CD1c-positive myeloid dendritic cell (primary cell): ENCODE measurements around the gene TTPAL.
"Not testable (repeated sequence)": the region's sequence is repeated elsewhere in the genome, so short reads cannot be mapped to it uniquely, and the experiment has no call there.

Experiments
- DNase-seq: peaks from one replicate; pipeline ENCODE4 v3.0.0-alpha.2; 2016; ENCODE audit errors: extremely low spot score

Gene TTPAL

DNA sequence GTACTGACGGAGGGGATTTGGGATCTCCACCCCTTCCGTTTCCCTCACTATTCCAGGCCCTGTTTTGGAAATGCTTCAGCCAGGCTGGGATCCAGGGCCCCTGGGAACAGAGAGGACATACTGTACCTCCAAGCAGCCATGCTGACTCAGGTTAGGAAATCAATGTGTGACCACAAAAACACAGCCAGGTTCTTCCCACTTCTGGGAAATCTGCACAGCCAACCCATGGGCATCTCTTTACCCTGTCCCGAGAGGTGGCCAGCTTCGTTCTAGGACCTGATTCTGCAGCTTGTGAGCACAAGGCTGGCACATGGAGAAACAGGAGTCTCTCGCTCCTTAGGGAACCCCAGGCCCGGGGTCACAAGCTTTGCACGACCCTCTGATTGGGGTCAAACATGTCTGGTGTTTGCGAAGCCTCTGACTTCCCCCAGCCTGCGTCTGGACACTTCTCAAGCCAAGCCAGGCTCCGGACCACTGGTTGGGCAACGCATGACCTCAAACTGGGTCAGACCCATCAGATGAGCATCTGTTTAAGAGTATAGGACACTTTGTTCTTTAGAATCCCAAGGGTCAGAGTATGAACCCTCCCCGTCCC is 8.3 kb upstream of the TTPAL start:
- no peak for DNase-seq

DNA sequence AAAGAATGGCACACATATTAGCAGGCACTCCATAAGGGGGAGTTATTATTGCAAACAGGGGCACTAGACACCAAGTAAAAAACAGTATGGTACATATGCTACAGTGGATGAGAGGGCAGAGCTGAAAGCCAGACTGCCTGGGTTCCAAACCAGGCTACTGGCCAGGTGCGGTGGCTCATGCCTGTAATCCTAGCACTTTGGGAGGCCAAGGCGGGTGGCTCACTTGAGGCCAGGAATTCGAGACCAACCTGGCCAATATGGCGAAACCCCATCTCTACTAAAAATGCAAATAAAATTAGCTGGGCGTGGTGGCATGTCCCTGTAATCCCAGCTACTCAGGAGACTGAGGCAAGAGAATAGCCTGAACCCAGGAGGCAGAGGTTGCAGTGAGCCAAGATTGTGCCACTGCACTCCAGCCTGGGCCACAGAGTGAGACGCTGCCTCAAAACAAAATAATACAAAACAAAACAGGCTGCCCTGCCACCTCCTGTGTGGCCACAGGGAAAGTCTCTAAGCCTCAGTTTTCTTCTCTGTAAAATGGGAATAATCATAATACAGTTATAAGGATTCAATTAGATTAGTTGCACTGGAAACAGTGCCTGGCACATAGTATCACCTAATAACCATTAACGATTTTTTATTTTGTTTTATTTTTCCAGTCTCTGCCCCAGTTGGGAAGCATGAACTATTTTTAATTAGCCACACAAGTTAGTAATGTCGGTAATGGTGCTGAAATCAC is 7.5 kb upstream of the TTPAL start:
- DNase-seq = no peak

DNA sequence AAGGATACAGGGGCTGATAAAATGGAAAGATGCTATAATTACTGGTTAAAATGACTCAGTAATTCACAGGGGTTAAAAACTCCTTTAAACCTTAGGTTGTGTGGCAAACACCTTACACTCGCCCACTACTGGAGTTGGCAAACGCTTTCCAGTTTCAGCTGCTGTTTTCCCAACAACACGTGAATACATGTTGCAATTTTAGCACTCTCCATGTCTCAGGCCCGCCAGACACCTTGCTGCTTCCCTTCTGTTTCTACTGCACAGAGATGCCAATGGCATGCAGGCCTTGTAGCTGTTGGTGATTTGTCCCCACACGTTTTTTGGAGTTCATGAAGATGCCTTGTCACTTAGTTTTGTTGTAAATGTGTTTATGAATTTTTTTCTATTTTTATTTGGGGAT is 5.3 kb upstream of the TTPAL start:
- DNase-seq = no peak

DNA sequence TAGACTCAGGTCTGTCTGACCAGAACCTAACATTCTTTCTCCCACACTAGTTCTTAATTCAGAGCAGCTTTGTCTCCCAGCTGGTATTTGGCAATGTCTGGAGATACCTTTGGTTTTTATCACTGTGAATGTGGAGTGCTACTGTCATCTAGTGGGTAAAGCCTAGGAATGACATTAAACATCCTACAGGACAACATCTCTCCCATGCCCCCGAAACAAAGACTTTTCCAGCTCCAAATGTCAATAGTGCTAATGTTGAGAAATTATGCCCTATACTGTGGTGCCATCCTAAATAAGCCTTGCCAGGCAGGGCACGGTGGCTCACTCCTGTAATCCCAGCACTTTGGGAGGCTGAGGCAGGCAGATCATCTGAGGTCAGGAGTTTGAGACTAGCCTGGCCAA is 4.2 kb upstream of the TTPAL start:
- DNase-seq = no peak

GRCh38 chr20:44472283-44472682 is 3.4 kb upstream of the TTPAL start:
- DNase-seq = not testable (repeated sequence)

GRCh38 chr20:44475372-44475693 is 341 bp upstream of the TTPAL start:
- no peak for DNase-seq

- DNase-seq = no peak
Measured at GRCh38 chr20:44477151-44477550, 1.5 kb downstream of the TTPAL start.

DNA sequence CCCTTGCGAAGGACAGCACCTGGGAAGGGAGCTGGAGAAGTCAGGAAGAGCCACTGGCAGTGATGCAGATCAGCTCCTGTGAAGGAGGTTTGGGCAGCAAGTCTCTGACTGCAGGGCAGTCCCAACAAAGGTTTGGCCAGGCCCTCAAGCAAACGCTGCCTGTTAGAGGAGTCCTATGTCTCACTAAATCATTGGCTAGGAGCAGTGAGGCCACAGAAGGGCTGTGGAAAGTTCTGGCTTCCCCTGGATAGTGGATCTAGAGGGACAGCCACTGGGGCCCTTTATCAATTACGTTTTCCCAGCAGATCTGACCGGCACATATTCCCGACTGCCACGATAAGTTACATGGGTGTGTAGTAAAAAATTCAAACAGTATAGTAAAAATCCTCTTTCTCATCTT is 2.5 kb downstream of the TTPAL start:
- no peak for DNase-seq

DNA sequence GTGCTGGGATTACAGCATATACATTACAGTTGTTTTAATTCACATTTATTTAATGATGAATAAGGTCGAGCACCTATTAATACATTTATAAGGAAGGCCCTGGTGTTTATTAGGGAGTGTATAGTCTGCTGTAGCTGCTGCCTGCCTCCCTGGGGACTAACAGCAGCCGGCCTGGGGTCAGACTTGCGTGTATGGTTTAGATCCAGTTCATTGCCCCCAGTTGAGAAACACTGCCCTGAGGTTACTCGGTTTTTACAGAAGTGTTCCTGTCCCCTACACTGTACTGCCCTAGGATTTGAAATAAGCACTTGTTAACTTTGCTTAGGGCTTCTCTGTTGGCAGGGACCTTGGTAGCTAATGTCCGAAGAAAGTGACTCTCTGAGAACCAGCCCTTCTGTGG is 4.0 kb downstream of the TTPAL start:
- DNase-seq = no peak

DNA sequence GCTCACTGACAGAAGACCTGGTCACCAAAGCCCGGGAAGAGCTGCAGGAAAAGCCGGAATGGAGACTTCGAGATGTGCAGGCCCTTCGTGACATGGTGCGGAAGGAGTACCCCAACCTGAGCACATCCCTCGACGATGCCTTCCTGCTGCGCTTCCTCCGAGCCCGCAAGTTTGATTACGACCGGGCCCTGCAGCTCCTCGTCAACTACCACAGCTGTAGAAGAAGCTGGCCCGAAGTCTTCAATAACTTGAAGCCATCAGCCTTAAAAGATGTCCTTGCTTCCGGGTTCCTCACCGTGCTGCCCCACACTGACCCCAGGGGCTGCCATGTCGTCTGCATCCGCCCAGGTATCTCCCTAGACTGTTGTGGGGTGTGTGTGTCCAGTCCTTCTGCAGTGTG is 4.4 kb downstream of the TTPAL start:
- no peak for DNase-seq

DNA sequence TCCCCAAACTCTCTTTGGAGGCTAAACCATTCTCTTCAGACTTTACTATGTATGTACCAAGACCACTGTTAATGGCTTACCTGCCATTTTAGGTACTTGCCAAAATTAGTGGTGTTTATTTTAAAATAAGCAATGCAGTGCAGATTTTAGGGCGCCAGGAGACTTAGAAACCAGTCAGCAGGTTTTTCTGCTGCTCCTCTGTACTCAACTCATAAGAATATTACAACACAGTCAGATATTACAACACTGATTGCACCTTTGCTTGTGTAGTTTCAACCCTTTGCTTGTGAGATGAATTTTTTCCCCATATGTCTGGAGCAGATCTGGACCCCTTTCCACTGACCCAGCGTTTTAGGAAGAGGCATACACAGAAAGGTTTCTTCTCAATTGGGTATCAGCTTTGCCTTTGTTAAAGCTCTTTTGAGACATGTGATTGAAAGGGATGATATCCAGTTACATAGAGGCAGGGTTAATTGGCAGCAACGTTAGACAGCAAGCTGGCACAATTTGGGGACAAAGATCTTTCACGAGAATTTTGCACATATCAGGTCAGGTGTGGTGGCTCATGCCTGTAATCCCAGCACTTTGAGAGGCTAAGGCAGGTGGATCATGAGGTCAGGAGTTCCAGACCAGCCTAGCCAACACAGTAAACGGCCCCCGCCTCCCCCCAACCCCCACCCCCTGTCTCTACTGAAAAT is 6.2 kb downstream of the TTPAL start:
- no peak for DNase-seq

DNA sequence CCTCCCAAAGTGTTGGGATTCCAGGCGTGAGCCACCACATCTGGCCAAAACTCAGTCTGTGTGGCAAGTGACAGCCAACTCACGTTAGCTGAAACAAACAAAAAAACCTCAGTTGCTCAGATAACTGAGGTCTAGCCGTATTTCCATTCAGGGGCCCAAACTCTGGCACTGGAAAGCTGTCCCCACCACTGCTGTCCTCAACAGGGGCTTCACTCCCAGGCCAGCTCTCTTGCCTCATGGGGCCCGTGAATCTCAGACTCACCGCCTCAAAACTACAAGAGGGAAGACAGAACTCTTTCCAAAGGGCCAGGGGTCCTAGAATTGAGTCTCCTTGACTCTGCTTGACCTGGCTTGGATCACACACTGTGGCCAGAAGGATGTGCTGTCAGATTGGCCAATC is 7.4 kb downstream of the TTPAL start:
- no peak for DNase-seq

DNA sequence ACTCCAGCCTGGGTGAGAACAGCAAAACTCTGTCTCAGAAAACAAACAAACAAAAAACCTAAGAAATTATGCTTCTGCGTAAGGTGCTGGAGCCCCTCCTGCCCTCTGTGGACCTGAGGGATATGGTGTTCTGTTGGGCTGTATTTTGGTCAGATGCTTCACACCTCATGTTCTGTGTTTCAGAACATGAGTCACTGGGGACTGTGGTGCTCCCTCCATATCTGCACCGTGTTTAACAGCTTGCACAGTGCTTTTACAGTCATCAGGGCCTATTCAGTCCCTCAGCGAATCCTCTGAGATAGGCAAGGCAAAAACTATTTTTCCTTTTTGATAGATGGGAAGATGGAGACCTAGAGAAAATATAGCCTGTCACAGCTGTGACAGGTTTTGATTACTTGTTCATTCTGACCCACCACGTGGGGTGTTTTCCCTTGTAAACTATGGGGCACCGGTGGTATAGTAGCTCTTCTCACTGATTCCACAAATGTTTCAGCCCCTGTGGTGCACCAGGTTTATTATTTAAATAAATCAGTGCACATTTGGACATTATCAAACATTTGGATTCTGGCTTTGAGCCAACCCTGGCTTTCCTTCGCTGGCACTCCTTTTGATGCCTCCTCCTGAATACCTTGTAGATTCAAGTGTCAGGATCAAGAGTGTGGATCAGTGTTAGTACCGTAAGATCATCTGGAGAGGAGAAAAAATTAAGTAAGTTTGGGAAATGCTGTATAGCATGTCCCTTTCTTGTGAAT is 9.6 kb downstream of the TTPAL start:
- DNase-seq = no peak

- DNase-seq = no peak
Measured at GRCh38 chr20:44485830-44486198, 10.1 kb downstream of the TTPAL start.

GRCh38 chr20:44488551-44488950 is 12.9 kb downstream of the TTPAL start:
- no peak for DNase-seq

DNA sequence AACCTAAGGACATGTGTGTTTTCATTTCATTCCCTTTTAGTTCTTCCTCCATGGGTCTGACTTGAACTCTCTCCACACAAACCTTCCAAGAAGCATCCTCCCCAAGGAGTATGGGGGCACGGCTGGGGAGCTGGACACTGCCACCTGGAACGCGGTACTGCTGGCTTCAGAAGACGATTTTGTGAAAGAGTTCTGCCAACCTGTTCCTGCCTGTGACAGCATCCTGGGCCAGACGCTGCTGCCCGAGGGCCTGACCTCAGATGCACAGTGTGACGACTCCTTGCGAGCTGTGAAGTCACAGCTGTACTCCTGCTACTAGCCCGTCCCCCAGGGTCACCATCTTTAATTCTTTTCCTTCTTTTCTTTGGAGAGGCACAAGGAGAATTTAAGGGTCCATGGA is 13.5 kb downstream of the TTPAL start:
- DNase-seq = no peak

DNA sequence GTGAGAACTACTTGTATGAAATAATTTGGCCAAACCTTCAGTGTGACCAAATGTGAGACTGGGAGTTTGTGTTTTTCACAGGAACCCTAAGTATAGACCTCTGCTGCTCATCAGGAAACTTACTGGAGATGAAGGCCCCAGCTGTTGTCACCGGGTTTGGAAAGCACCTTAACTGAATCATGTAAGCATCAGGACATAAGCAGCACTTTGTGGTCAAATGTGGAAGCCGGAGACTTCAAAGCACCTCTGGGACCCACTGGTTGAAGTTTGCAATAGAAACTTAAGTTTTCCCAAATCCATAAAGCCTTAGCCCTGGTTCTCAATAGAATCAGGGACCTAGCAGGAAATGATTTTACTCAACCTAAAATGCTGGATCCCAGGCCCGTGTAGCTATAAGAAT is 14.3 kb downstream of the TTPAL start:
- no peak for DNase-seq

DNA sequence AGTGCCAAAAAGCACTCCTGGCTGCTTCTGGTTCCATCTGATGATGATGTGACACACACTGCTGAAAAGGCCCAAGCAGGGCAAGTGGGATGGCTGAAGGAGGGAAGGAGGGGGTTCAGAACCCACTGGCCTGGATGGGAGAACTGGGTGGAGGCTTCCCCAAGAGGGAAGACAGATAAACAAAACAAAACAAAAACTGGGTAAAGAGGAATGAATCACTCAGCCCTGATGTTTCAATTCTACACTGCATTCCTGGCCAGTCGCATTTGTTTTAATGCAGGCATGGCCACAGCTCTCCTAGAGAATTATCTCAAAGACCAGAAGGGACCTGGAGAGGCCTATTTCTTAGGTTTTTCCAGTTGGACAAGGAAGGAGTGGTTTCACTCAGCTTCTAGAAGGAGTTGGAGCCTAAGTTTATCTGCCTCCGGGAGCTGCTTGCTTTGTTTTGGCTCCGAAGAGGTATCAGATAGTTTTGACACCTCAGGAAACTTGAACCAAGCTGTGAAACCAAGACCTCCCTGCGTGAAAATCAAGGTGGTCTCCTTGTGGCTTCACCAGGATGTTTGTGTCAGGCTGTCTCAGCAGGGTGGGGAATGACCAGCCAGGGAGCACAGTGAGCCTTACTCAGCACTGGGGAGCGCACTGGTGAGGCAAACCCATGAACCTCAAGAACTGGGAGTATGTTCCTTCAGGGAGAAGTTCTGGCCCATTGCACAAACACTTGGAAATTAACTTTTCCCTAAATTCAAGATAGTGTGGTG is 16.1 kb downstream of the TTPAL start:
- no peak for DNase-seq

GRCh38 chr20:44494266-44494665 is 18.6 kb downstream of the TTPAL start:
- no peak for DNase-seq

- DNase-seq = no peak
Measured at GRCh38 chr20:44494681-44495080, 19.0 kb downstream of the TTPAL start.

DNA sequence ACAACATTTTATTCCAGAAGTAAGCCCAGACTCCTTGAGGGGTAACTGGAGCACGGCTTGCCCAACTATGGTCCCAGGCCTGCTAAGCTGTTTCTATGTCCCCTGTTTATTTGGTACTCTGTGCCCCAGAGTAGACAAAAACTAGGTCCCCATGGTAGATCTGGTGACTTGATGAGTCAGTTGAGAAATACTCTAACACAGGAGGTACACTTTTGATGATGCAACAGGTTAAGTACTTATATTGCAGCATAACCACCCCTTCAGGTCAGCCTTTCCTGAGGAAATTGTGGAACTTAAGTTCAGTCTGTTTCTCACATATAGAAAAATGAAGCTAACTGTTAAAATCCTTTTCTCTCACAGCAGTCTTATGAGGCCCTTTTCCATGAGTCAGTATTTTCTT is 19.6 kb downstream of the TTPAL start:
- DNase-seq = no peak
